H1 (cell line): ENCODE measurements around the gene UBD. TPM values are rescaled to one million over a fixed set of nuclear protein-coding genes. Genes with fewer than 3 reads are reported as not detected.

Experiments used
- CTCF ChIA-PET: fragments of 300-600 bp; sonication (Branson Sonifier 250); formaldehyde crosslinking; loops from one replicate; lab custom pipeline; 2021; ENCODE audit not compliant: partially characterized antibody; lab: Charles Lee
- POLR2A ChIA-PET: fragments of 300-600 bp; sonication (Branson Sonifier 250); formaldehyde crosslinking; loops from one replicate; lab custom pipeline; 2021; ENCODE audit warnings: inconsistent platforms; ENCODE audit not compliant: partially characterized antibody; lab: Charles Lee
- DNase-seq, 2 experiments: peaks; one replicate each; pipeline versions ENCODE4 v3.0.0 to v3.0.0-alpha.2; 2010 to 2022; ENCODE audit warnings: low spot score in 2 of 2, low read depth in 1 of 2, mixed read lengths in 1 of 2
- FAIRE-seq: peaks from 2 replicates; lab custom pipeline; 2011; peaks lifted over from hg19 to GRCh38; lab: Jason Lieb, UNC
- H2AFZ ChIP-seq: 2 replicates; pipeline ENCODE4 v1.8.1; 2012; ENCODE audit warnings: low read length, inconsistent platforms
- H2AK5ac ChIP-seq: 2 replicates; pipeline ENCODE4 v1.6.1; 2013; ENCODE audit warnings: low read depth, low read length
- H2BK120ac ChIP-seq: replicated peaks from 2 replicates; pipeline ENCODE3; 2013; ENCODE audit warnings: low read depth, low read length, inconsistent platforms
- H2BK12ac ChIP-seq: 2 replicates; pipeline ENCODE4 v1.6.1; 2013; ENCODE audit warnings: low read depth, low read length
- H2BK15ac ChIP-seq: 2 replicates; pipeline ENCODE4 v1.6.1; 2013; ENCODE audit warnings: low read length
- H2BK20ac ChIP-seq: 2 replicates; pipeline ENCODE4 v1.6.1; 2013; ENCODE audit warnings: low read length
- H2BK5ac ChIP-seq: 2 replicates; pipeline ENCODE4 v1.6.1; 2013; ENCODE audit warnings: low read depth, low read length
- H3K14ac ChIP-seq: 2 replicates; pipeline ENCODE4 v1.6.1; 2013; ENCODE audit warnings: inconsistent platforms; ENCODE audit not compliant: insufficient read length
- H3K18ac ChIP-seq: 2 replicates; pipeline ENCODE4 v1.6.1; 2013; ENCODE audit warnings: low read length; ENCODE audit errors: extremely low read depth
- H3K23ac ChIP-seq: 2 replicates; pipeline ENCODE4 v1.6.1; 2013; ENCODE audit warnings: inconsistent platforms; ENCODE audit not compliant: insufficient read length
- H3K23me2 ChIP-seq: 2 replicates; pipeline ENCODE4 v1.6.1; 2013; ENCODE audit warnings: low read depth, low read length
- H3K27ac ChIP-seq: 2 replicates; pipeline ENCODE4 v1.6.1; 2011; ENCODE audit warnings: low read depth, low read length, inconsistent platforms
- H3K27me3 ChIP-seq, 4 experiments: replicated peaks in 1 of 4; 1 replicate in 1 of 4; 2 replicates in 3 of 4; pipeline versions ENCODE4 v1.6.1 to v1.8.1; 2011 to 2013; ENCODE audit warnings: low read length in 3 of 4, mild to moderate bottlenecking in 3 of 4, inconsistent platforms in 2 of 4, mixed read lengths in 2 of 4, moderate library complexity in 1 of 4; ENCODE audit not compliant: control insufficient read depth in 3 of 4, insufficient read depth in 3 of 4; ENCODE audit errors: extremely low read depth in 1 of 4
- H3K36me3 ChIP-seq, 4 experiments: 2 replicates each; pipeline versions ENCODE4 v1.6.1 to v1.8.1; 2011 to 2013; ENCODE audit warnings: mild to moderate bottlenecking in 4 of 4, low read length in 3 of 4, moderate library complexity in 2 of 4, control low read depth in 1 of 4, inconsistent platforms in 1 of 4; ENCODE audit not compliant: insufficient read depth in 4 of 4, control insufficient read depth in 2 of 4
- H3K4ac ChIP-seq: replicated peaks from 2 replicates; pipeline ENCODE3; 2013; ENCODE audit warnings: low read length, low read depth, mixed read lengths, inconsistent platforms; ENCODE audit not compliant: insufficient read length
- H3K4me1 ChIP-seq, 4 experiments: replicated peaks in 1 of 4; 1 replicate in 1 of 4; 2 replicates in 3 of 4; pipeline versions ENCODE4 v1.6.1 to v1.8.1; 2011 to 2013; ENCODE audit warnings: low read length in 3 of 4, inconsistent platforms in 2 of 4, mixed read lengths in 1 of 4; ENCODE audit not compliant: insufficient read depth in 4 of 4, control insufficient read depth in 3 of 4
- H3K4me2 ChIP-seq, 2 experiments: 2 replicates each; pipeline versions ENCODE4 v1.6.1 to v1.8.1; 2011 to 2013; ENCODE audit warnings: low read depth in 2 of 2, low read length in 2 of 2, control low read depth in 1 of 2, inconsistent platforms in 1 of 2, mild to moderate bottlenecking in 1 of 2; ENCODE audit not compliant: insufficient read depth in 1 of 2
- H3K4me3 ChIP-seq, 4 experiments: fragments of 200-600, 300-600 bp in 1 of 4; sonication (generic), shearing (Covaris generic), sonication (Bioruptor Twin) in 1 of 4; 2 replicates each; pipeline versions ENCODE4 v1.5.1 to v1.8.1; 2011 to 2016; ENCODE audit warnings: low read length in 4 of 4, low read depth in 3 of 4, control low read depth in 2 of 4, inconsistent platforms in 2 of 4, mild to moderate bottlenecking in 2 of 4, mixed read lengths in 1 of 4, moderate library complexity in 1 of 4; ENCODE audit not compliant: insufficient read depth in 2 of 4; ENCODE audit errors: extremely low read depth in 1 of 4
- H3K56ac ChIP-seq: replicated peaks from 2 replicates; pipeline ENCODE3; 2013; ENCODE audit warnings: low read depth, mild to moderate bottlenecking, mixed read lengths, low read length, inconsistent platforms; ENCODE audit not compliant: insufficient read length
- H3K79me1 ChIP-seq: 2 replicates; pipeline ENCODE4 v1.6.1; 2013; ENCODE audit warnings: low read depth, low read length, control low read depth
- H3K79me2 ChIP-seq, 2 experiments: 2 replicates each; pipeline versions ENCODE4 v1.6.1 to v1.8.1; 2012 to 2013; ENCODE audit warnings: low read length in 2 of 2, mild to moderate bottlenecking in 2 of 2, inconsistent platforms in 1 of 2; ENCODE audit not compliant: insufficient read depth in 2 of 2, control insufficient read depth in 1 of 2
- H3K9ac ChIP-seq, 4 experiments: replicated peaks in 1 of 4; 1 replicate in 1 of 4; 2 replicates in 3 of 4; pipeline versions ENCODE4 v1.6.1 to v1.8.1; 2011 to 2013; ENCODE audit warnings: low read depth in 3 of 4, low read length in 3 of 4, control low read depth in 2 of 4, mild to moderate bottlenecking in 2 of 4, moderate library complexity in 2 of 4, inconsistent platforms in 1 of 4; ENCODE audit errors: extremely low read depth in 1 of 4
- H3K9me3 ChIP-seq, 2 experiments: 2 replicates each; pipeline versions ENCODE4 v1.6.1 to v1.8.1; 2012 to 2013; ENCODE audit warnings: mild to moderate bottlenecking in 2 of 2, moderate library complexity in 2 of 2, control low read depth in 1 of 2, inconsistent platforms in 1 of 2, low read depth in 1 of 2, low read length in 1 of 2, mixed read lengths in 1 of 2; ENCODE audit not compliant: insufficient read depth in 2 of 2
- H4K20me1 ChIP-seq, 2 experiments: replicated peaks in 1 of 2; 2 replicates each; pipeline versions ENCODE3 to v1.8.1; 2011 to 2013; ENCODE audit warnings: inconsistent platforms in 2 of 2, low read length in 2 of 2, mild to moderate bottlenecking in 1 of 2; ENCODE audit not compliant: insufficient read depth in 2 of 2, control insufficient read depth in 1 of 2
- H4K5ac ChIP-seq: 2 replicates; pipeline ENCODE4 v1.6.1; 2013; ENCODE audit warnings: low read length, low read depth, mixed read lengths, inconsistent platforms; ENCODE audit not compliant: insufficient read length
- H4K8ac ChIP-seq: 2 replicates; pipeline ENCODE4 v1.8.0; 2013; ENCODE audit warnings: mild to moderate bottlenecking, moderate library complexity, low read length, inconsistent platforms; ENCODE audit not compliant: insufficient read depth; ENCODE audit errors: extremely low read depth
- H4K91ac ChIP-seq: replicated peaks from 2 replicates; pipeline ENCODE3; 2013; ENCODE audit warnings: low read length, mixed read lengths, inconsistent platforms; ENCODE audit not compliant: insufficient read length
- ATF3 ChIP-seq: IDR thresholded peaks from 2 replicates; pipeline ENCODE4 v1.6.1; 2011; ENCODE audit warnings: low read depth, mild to moderate bottlenecking, low read length; ENCODE audit not compliant: insufficient read depth
- BCL11A ChIP-seq, 2 experiments: IDR thresholded peaks; one replicate each; pipeline ENCODE4 v1.6.1; 2011; ENCODE audit warnings: low read depth in 2 of 2, low read length in 2 of 2, mild to moderate bottlenecking in 2 of 2
- EP300 ChIP-seq, 2 experiments: IDR thresholded peaks; 1 replicate in 1 of 2; 2 replicates in 1 of 2; pipeline ENCODE4 v1.6.1; 2011 to 2012; ENCODE audit warnings: low read depth in 2 of 2, low read length in 2 of 2, mild to moderate bottlenecking in 2 of 2, borderline replicate concordance in 1 of 2, inconsistent platforms in 1 of 2, moderate library complexity in 1 of 2
- JUN ChIP-seq: IDR thresholded peaks from 2 replicates; pipeline ENCODE4 v1.6.1; 2011; ENCODE audit warnings: low read depth, mild to moderate bottlenecking, improper control_type of control experiment, low read length
- KDM4A ChIP-seq: IDR thresholded peaks from one replicate; pipeline ENCODE4 v1.7.1; 2012; ENCODE audit warnings: low read depth, mild to moderate bottlenecking, moderate library complexity, low read length, inconsistent platforms; ENCODE audit not compliant: severe bottlenecking
- MAFK ChIP-seq: IDR thresholded peaks from 2 replicates; pipeline ENCODE4 v1.6.1; 2012; ENCODE audit warnings: low read depth, mild to moderate bottlenecking, improper control_type of control experiment, low read length
- RBBP5 ChIP-seq: IDR thresholded peaks from 2 replicates; pipeline ENCODE4 v1.7.1; 2012; ENCODE audit warnings: low read depth, mild to moderate bottlenecking, inconsistent platforms, low read length, moderate library complexity, borderline replicate concordance
- RFX5 ChIP-seq: IDR thresholded peaks from 2 replicates; pipeline ENCODE4 v1.6.1; 2011; ENCODE audit warnings: low read depth, low read length, improper control_type of control experiment, borderline replicate concordance
- RNF2 ChIP-seq: fragments of 200-900, 300-1000 bp; sonication (generic); IDR thresholded peaks from 2 replicates; pipeline ENCODE4 v1.7.1; 2016; ENCODE audit warnings: borderline replicate concordance, low read depth, mild to moderate bottlenecking, antibody characterized with exemption, low read length; ENCODE audit not compliant: poor library complexity, severe bottlenecking; ENCODE audit errors: missing control alignments
- SAP30 ChIP-seq: fragments of 300-600 bp; sonication (generic); IDR thresholded peaks from 2 replicates; pipeline ENCODE4 v1.7.1; 2012; ENCODE audit warnings: low read length, moderate library complexity, mild to moderate bottlenecking, inconsistent platforms; ENCODE audit not compliant: insufficient read depth, insufficient replicate concordance
- SIRT6 ChIP-seq: IDR thresholded peaks from one replicate; pipeline ENCODE4 v1.7.1; 2012; ENCODE audit warnings: low read length, inconsistent platforms
- TAF1 ChIP-seq: IDR thresholded peaks from 2 replicates; pipeline ENCODE4 v1.6.1; 2011; ENCODE audit warnings: mild to moderate bottlenecking, low read depth, low read length
- TAF7 ChIP-seq: optimal IDR thresholded peaks from 2 replicates; pipeline ENCODE3; 2011; ENCODE audit warnings: low read depth, mild to moderate bottlenecking, inconsistent platforms, low read length, moderate library complexity, borderline replicate concordance
- TCF12 ChIP-seq: IDR thresholded peaks from 2 replicates; pipeline ENCODE4 v1.6.1; 2011; ENCODE audit warnings: low read depth, mild to moderate bottlenecking, low read length
- polyA plus RNA-seq, 7 experiments: library from polyadenylated mRNA; depleted of rRNA in 3 of 7; stranded (reverse) in 5 of 7; unstranded in 2 of 7; fragments of >200 nt in 5 of 7; fragments of 200-250 nt in 2 of 7; gene quantifications; 1 replicate in 5 of 7; 2 replicates in 1 of 7; 4 replicates in 1 of 7; pipeline versions ENCODE4 v1.2.1 to v1.2.3, GENCODE V29; 2011 to 2013; ENCODE audit warnings: missing spikeins in 2 of 7, mixed read lengths in 2 of 7
- total RNA-seq: library from RNA; stranded (reverse); fragmentation: NEBNext Ultra II Directional; extraction: Animal tissue kit (Norgen Biotek cat#: 25700); gene quantifications from 2 replicates; pipeline ENCODE4 v1.2.1, GENCODE V29; 2021

UBD gene
- total and polyA plus RNA-seq, 2 of the 8 experiments (the other 6 are each of a cell fraction or from before 2014, with no cell fraction given): 0.23 TPM; not detected in 1

GRCh38 chr6:29576056-29576455, 16.5 kb upstream of the UBD start:
- Histone ChIP-seq H2AK5ac (no peak overlapping the region), H2BK120ac (no peak overlapping the region), H4K8ac (no peak overlapping the region), H3K23me2 (no peaks in the 10 kb centered on the region), H3K23ac (no peak overlapping the region), H3K79me2 (no peaks in the 10 kb centered on the region), H3K18ac (no peak overlapping the region), H3K79me1 (no peaks in the 10 kb centered on the region), H2AFZ (no peak overlapping the region), H3K27me3 (no peaks in the 10 kb centered on the region), H2BK20ac (no peak overlapping the region), H4K5ac (no peak overlapping the region), H2BK15ac (no peak overlapping the region), H3K14ac (no peak overlapping the region), H3K4me3 (no peak overlapping the region), H2BK12ac (no peak overlapping the region), H3K9me3 (no peaks in the 10 kb centered on the region), H3K27ac (no peak overlapping the region), H3K56ac (no peak overlapping the region), H2BK5ac (no peak overlapping the region), H3K4me2 (no peak overlapping the region), H4K20me1 (no peaks in the 10 kb centered on the region), H3K4ac (no peak overlapping the region), H3K9ac (no peak overlapping the region; a peak in 1 of 7 replicates), H4K91ac (no peak overlapping the region), H3K36me3 (no peaks in the 10 kb centered on the region), H3K4me1 (no peaks in the 10 kb centered on the region)
- FAIRE-seq: no peak
- DNase-seq: no peak
- ChIA-PET CTCF (interaction anchor here (2.9 kb wide), 1 partner anchor 12 kb away, joined by 16 read pairs; no protein-coding TSS in a partner anchor), POLR2A (no interaction called here)
- TF ChIP-seq TAF7 (no peak), BCL11A (IDR thresholded peaks at IDR 0.05; ENCODE audit: low read depth in 2 of 2, low read length in 2 of 2) (no peak), KDM4A (no peak), RFX5 (no peak), RBBP5 (no peak), ATF3 (no peak), TAF1 (no peak), EP300 (IDR thresholded peaks at IDR 0.05; ENCODE audit: borderline replicate concordance in 1 of 2, low read depth in 2 of 2, low read length in 2 of 2) (no peak), JUN (no peak), TCF12 (no peak), SAP30 (no peak), RNF2 (no peak), MAFK (no peak), SIRT6 (no peak)
